Activated CD4-positive, alpha-beta T cell treated with anti-CD3 and anti-CD28 coated beads for 1 hour (primary cell): Measurements from ENCODE around the gene IGFALS.

Source experiments
- DNase-seq: peaks from one replicate; pipeline ENCODE4 v3.0.0-alpha.2; 2020

The IGFALS gene

GRCh38 chr16:1788095-1788707 lies 5.3 kb downstream of the IGFALS start:
- DNase-seq, result no peak

GRCh38 chr16:1787322-1788094 lies 6.0 kb downstream of the IGFALS start:
- no peak for DNase-seq

- DNase-seq, result no peak
Measured at GRCh38 chr16:1787056-1787321, 6.5 kb downstream of the IGFALS start.

- DNase-seq, result no peak
Measured at GRCh38 chr16:1786242-1787055, 7.1 kb downstream of the IGFALS start.

- no peak for DNase-seq
Measured at GRCh38 chr16:1785846-1786170, 7.7 kb downstream of the IGFALS start.

GRCh38 chr16:1784977-1785845 lies 8.3 kb downstream of the IGFALS start:
- DNase-seq, result no peak

- peak; percentile 97 for DNase-seq
Measured at GRCh38 chr16:1782408-1783264, 10.9 kb downstream of the IGFALS start, which contains the start of the genes NUBP2 and SPSB3. Gene NUBP2 (plus strand): TSS chr16:1782960. CDS start chr16:1783021, 61 bp downstream. Gene SPSB3 (minus strand): TSS chr16:1782571. CDS start chr16:1781483, 1,088 bp downstream.

GRCh38 chr16:1781758-1782407 lies 11.6 kb downstream of the IGFALS start:
- DNase-seq, result no peak

GRCh38 chr16:1781254-1781653 lies 12.3 kb downstream of the IGFALS start:
- no peak for DNase-seq

- DNase-seq, result no peak
Measured at GRCh38 chr16:1780677-1781072, 12.8 kb downstream of the IGFALS start.

GRCh38 chr16:1779741-1780676 lies 13.5 kb downstream of the IGFALS start:
- no peak for DNase-seq

GRCh38 chr16:1779234-1779701 lies 14.2 kb downstream of the IGFALS start:
- no peak for DNase-seq

GRCh38 chr16:1778200-1779179 lies 15.0 kb downstream of the IGFALS start:
- DNase-seq, result no peak

GRCh38 chr16:1777375-1778199 lies 15.9 kb downstream of the IGFALS start:
- DNase-seq, result no peak

GRCh38 chr16:1776991-1777374 lies 16.5 kb downstream of the IGFALS start:
- no peak for DNase-seq

- DNase-seq, result no peak
Measured at GRCh38 chr16:1776672-1776955, 16.9 kb downstream of the IGFALS start.

GRCh38 chr16:1775846-1776671 lies 17.4 kb downstream of the IGFALS start:
- no peak for DNase-seq
